HEK293 (cell line): ENCODE results near the gene PFN3.

Source experiments
- BCL11A ChIP-seq: fragments of 450-650 bp; formaldehyde crosslinking; IDR thresholded peaks from 2 replicates; pipeline ENCODE4 v1.5.1; 2016; ENCODE audit warnings: low read depth, missing biosample characterization, missing genetic modification characterization
- HOXD13 ChIP-seq: sonication (generic); formaldehyde crosslinking; IDR thresholded peaks from 2 replicates; pipeline ENCODE4 v1.8.0; 2022; ENCODE audit warnings: missing genetic modification reagents, borderline replicate concordance
- KLF10 ChIP-seq: fragments of 450-650 bp; IDR thresholded peaks from 2 replicates; pipeline ENCODE4 v1.5.1; 2018; ENCODE audit warnings: missing biosample characterization, mild to moderate bottlenecking, missing genetic modification characterization
- RBAK ChIP-seq: fragments of 450-650 bp; formaldehyde crosslinking; IDR thresholded peaks from 2 replicates; pipeline ENCODE4 v1.5.1; 2016; ENCODE audit warnings: missing biosample characterization, missing genetic modification characterization
- ZNF174 ChIP-seq: fragments of 450-650 bp; formaldehyde crosslinking; IDR thresholded peaks from 2 replicates; pipeline ENCODE4 v1.5.0; 2017; ENCODE audit warnings: missing biosample characterization, mild to moderate bottlenecking, missing genetic modification characterization
- ZNF184 ChIP-seq: fragments of 450-650 bp; IDR thresholded peaks from 2 replicates; pipeline ENCODE4 v1.5.1; 2018; ENCODE audit warnings: missing biosample characterization, mild to moderate bottlenecking, missing genetic modification characterization
- ZNF202 ChIP-seq: fragments of 450-650 bp; formaldehyde crosslinking; IDR thresholded peaks from 2 replicates; pipeline ENCODE4 v1.5.1; 2016; ENCODE audit warnings: missing biosample characterization, missing genetic modification characterization, borderline replicate concordance
- ZNF211 ChIP-seq: fragments of 450-650 bp; formaldehyde crosslinking; IDR thresholded peaks from 2 replicates; pipeline ENCODE4 v1.5.1; 2016; ENCODE audit warnings: low read depth, missing biosample characterization, missing genetic modification characterization
- ZNF335 ChIP-seq: fragments of 450-650 bp; formaldehyde crosslinking; conservative IDR thresholded peaks from 2 replicates; pipeline ENCODE4 v1.5.1; 2016; ENCODE audit warnings: missing biosample characterization, missing genetic modification characterization
- ZNF792 ChIP-seq: fragments of 450-650 bp; formaldehyde crosslinking; IDR thresholded peaks from 2 replicates; pipeline ENCODE4 v1.5.1; 2016; ENCODE audit warnings: missing biosample characterization, missing genetic modification characterization
- TF ChIP-seq, protein P1 (sequence below): fragments of 450-650 bp; formaldehyde crosslinking; IDR thresholded peaks from 2 replicates; pipeline ENCODE4 v1.5.1; 2016; ENCODE audit warnings: missing biosample characterization, missing genetic modification characterization
- TF ChIP-seq, protein P2 (sequence below): fragments of 450-650 bp; formaldehyde crosslinking; IDR thresholded peaks from 2 replicates; pipeline ENCODE4 v1.5.1; 2016; ENCODE audit warnings: missing biosample characterization, missing genetic modification characterization
- TF ChIP-seq, protein P3 (sequence below): fragments of 450-650 bp; formaldehyde crosslinking; conservative IDR thresholded peaks from 2 replicates; pipeline ENCODE4 v1.5.1; 2016; ENCODE audit warnings: low read depth, missing biosample characterization, missing genetic modification characterization
- TF ChIP-seq, protein P4 (sequence below): fragments of 450-650 bp; formaldehyde crosslinking; IDR thresholded peaks from 2 replicates; pipeline ENCODE4 v1.5.1; 2016; ENCODE audit warnings: missing biosample characterization, missing genetic modification characterization

DNA sequence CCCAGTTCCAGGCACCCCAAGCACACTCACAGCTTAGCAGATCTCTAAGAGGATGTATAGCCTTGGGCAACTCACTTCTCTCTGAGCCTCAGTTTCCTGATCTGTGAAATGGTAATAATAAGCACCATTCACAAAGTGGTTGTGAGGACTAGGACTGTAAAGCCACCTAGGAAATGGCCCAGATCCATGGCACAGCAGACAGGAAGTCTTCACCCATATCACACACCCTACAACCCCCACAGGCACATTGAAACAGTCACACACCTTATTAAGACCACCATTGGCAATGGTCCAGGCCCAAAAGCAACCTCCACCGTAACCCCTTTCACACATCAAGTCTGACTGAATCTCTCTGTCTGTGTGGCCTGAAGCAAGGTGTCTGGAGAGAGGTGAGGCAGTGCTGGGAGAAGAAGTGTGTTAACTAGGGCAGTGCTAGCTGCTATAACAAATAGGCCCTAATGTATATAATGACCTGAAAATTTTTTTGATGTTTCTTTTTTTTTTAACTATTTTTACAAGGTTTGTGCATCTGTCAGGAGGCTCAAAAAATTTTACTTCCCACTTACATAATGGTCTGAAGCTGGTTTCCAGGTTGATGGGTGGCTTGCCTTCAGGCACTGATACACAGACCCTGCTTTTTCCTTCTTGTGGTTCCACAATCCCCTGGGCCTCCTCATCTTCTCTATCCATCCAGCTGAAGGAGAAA, 45.1 kb downstream of the PFN3 start:
- TF ChIP-seq, protein P1, sequence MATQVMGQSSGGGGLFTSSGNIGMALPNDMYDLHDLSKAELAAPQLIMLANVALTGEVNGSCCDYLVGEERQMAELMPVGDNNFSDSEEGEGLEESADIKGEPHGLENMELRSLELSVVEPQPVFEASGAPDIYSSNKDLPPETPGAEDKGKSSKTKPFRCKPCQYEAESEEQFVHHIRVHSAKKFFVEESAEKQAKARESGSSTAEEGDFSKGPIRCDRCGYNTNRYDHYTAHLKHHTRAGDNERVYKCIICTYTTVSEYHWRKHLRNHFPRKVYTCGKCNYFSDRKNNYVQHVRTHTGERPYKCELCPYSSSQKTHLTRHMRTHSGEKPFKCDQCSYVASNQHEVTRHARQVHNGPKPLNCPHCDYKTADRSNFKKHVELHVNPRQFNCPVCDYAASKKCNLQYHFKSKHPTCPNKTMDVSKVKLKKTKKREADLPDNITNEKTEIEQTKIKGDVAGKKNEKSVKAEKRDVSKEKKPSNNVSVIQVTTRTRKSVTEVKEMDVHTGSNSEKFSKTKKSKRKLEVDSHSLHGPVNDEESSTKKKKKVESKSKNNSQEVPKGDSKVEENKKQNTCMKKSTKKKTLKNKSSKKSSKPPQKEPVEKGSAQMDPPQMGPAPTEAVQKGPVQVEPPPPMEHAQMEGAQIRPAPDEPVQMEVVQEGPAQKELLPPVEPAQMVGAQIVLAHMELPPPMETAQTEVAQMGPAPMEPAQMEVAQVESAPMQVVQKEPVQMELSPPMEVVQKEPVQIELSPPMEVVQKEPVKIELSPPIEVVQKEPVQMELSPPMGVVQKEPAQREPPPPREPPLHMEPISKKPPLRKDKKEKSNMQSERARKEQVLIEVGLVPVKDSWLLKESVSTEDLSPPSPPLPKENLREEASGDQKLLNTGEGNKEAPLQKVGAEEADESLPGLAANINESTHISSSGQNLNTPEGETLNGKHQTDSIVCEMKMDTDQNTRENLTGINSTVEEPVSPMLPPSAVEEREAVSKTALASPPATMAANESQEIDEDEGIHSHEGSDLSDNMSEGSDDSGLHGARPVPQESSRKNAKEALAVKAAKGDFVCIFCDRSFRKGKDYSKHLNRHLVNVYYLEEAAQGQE (tag by site-specific recombination): no peak
- TF ChIP-seq, protein P2, sequence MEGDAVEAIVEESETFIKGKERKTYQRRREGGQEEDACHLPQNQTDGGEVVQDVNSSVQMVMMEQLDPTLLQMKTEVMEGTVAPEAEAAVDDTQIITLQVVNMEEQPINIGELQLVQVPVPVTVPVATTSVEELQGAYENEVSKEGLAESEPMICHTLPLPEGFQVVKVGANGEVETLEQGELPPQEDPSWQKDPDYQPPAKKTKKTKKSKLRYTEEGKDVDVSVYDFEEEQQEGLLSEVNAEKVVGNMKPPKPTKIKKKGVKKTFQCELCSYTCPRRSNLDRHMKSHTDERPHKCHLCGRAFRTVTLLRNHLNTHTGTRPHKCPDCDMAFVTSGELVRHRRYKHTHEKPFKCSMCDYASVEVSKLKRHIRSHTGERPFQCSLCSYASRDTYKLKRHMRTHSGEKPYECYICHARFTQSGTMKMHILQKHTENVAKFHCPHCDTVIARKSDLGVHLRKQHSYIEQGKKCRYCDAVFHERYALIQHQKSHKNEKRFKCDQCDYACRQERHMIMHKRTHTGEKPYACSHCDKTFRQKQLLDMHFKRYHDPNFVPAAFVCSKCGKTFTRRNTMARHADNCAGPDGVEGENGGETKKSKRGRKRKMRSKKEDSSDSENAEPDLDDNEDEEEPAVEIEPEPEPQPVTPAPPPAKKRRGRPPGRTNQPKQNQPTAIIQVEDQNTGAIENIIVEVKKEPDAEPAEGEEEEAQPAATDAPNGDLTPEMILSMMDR: no peak
- TF ChIP-seq, protein P3, sequence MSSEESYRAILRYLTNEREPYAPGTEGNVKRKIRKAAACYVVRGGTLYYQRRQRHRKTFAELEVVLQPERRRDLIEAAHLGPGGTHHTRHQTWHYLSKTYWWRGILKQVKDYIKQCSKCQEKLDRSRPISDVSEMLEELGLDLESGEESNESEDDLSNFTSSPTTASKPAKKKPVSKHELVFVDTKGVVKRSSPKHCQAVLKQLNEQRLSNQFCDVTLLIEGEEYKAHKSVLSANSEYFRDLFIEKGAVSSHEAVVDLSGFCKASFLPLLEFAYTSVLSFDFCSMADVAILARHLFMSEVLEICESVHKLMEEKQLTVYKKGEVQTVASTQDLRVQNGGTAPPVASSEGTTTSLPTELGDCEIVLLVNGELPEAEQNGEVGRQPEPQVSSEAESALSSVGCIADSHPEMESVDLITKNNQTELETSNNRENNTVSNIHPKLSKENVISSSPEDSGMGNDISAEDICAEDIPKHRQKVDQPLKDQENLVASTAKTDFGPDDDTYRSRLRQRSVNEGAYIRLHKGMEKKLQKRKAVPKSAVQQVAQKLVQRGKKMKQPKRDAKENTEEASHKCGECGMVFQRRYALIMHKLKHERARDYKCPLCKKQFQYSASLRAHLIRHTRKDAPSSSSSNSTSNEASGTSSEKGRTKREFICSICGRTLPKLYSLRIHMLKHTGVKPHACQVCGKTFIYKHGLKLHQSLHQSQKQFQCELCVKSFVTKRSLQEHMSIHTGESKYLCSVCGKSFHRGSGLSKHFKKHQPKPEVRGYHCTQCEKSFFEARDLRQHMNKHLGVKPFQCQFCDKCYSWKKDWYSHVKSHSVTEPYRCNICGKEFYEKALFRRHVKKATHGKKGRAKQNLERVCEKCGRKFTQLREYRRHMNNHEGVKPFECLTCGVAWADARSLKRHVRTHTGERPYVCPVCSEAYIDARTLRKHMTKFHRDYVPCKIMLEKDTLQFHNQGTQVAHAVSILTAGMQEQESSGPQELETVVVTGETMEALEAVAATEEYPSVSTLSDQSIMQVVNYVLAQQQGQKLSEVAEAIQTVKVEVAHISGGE: no peak
- TF ChIP-seq ZNF792 (tag by site-specific recombination): no peak
- TF ChIP-seq KLF10 (tag by site-specific recombination): no peak
- TF ChIP-seq RBAK (tag by site-specific recombination): no peak
- TF ChIP-seq HOXD13 (CRISPR knock-in tag): no peak
- TF ChIP-seq BCL11A: no peak
- TF ChIP-seq ZNF184 (tag by site-specific recombination): no peak
- no peak for TF ChIP-seq ZNF335
- TF ChIP-seq ZNF174 (tag by site-specific recombination): no peak
- no peak for TF ChIP-seq ZNF211
- TF ChIP-seq, protein P4, sequence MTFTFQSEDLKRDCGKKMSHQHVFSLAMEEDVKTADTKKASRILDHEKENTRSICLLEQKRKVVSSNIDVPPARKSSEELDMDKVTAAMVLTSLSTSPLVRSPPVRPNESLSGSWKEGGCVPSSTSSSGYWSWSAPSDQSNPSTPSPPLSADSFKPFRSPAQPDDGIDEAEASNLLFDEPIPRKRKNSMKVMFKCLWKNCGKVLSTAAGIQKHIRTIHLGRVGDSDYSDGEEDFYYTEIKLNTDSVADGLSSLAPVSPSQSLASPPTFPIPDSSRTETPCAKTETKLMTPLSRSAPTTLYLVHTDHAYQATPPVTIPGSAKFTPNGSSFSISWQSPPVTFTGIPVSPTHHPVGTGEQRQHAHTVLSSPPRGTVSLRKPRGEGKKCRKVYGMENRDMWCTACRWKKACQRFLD (tag by site-specific recombination): no peak
- TF ChIP-seq ZNF202 (tag by site-specific recombination): no peak
